Measurements from ENCODE around the gene GEMIN8. TPM values are rescaled to one million over a fixed set of nuclear protein-coding genes. Genes with fewer than 3 reads are reported as not detected.

GEMIN8 gene
- polyA plus RNA-seq, 3 donors = 30.9 to 42.0 (median 35.3) TPM

- DNase-seq = no peak
These were observed 3.6 kb downstream of the GEMIN8 start for GRCh38 chrX:14026121-14026520.

GRCh38 chrX:14022019-14022418, 7.7 kb downstream of the GEMIN8 start:
- no peak for DNase-seq

GRCh38 chrX:14017399-14017798, 12.3 kb downstream of the GEMIN8 start:
- no peak for DNase-seq

- no peak for DNase-seq
These were observed 13.8 kb downstream of the GEMIN8 start for GRCh38 chrX:14015941-14016340.

- no peak for DNase-seq
These were observed 14.4 kb downstream of the GEMIN8 start for GRCh38 chrX:14015294-14015693.

- DNase-seq = no peak
These were observed 15.2 kb downstream of the GEMIN8 start for GRCh38 chrX:14014526-14014925.

GRCh38 chrX:14013054-14013453, 16.6 kb downstream of the GEMIN8 start:
- no peak for DNase-seq

GRCh38 chrX:14010566-14010965, 19.1 kb downstream of the GEMIN8 start:
- DNase-seq = no peak

- DNase-seq = no peak
These were observed 23.2 kb downstream of the GEMIN8 start for GRCh38 chrX:14006540-14006939.

- DNase-seq = no peak
These were observed 25.7 kb downstream of the GEMIN8 start for GRCh38 chrX:14003876-14004425.

GRCh38 chrX:14003028-14003427, 26.7 kb downstream of the GEMIN8 start:
- DNase-seq = no peak

- no peak for DNase-seq
These were observed 33.0 kb downstream of the GEMIN8 start for GRCh38 chrX:13996650-13997049.

GRCh38 chrX:13994536-13995080, 35.1 kb downstream of the GEMIN8 start:
- DNase-seq = no peak

GRCh38 chrX:13994104-13994503, 35.6 kb downstream of the GEMIN8 start:
- DNase-seq = no peak

- no peak for DNase-seq
These were observed 39.4 kb downstream of the GEMIN8 start for GRCh38 chrX:13990126-13990800.

GRCh38 chrX:13985697-13986435, 43.8 kb downstream of the GEMIN8 start:
- DNase-seq = no peak

GRCh38 chrX:13983734-13984133, 46.0 kb downstream of the GEMIN8 start:
- DNase-seq = no peak

- no peak for DNase-seq
These were observed 61.5 kb downstream of the GEMIN8 start for GRCh38 chrX:13968198-13968597.

GRCh38 chrX:13967636-13968035, 62.1 kb downstream of the GEMIN8 start:
- no peak for DNase-seq

GRCh38 chrX:13966793-13967125, 62.9 kb downstream of the GEMIN8 start:
- DNase-seq = peak; percentile 17

GRCh38 chrX:13966071-13966792, 63.5 kb downstream of the GEMIN8 start:
- no peak for DNase-seq

GRCh38 chrX:13965531-13965930, 64.2 kb downstream of the GEMIN8 start:
- no peak for DNase-seq
